Smooth muscle cell (in vitro differentiated cells): ENCODE results near the gene ZNF320. TPM values are rescaled to one million over a fixed set of nuclear protein-coding genes. Genes with fewer than 3 reads are reported as not detected.
"Not testable (repeated sequence)": the region's sequence is repeated elsewhere in the genome, so short reads cannot be mapped to it uniquely, and the experiment has no call there.

Experiments
- DNase-seq: peaks from one replicate; lab custom pipeline; 2025; ENCODE audit not compliant: unreplicated experiment; lab: John Stamatoyannopoulos, UW
- H2AFZ ChIP-seq: fragments of 200-600 bp; sonication (generic); 2 replicates; pipeline ENCODE4 v1.6.0; 2016; ENCODE audit warnings: antibody characterized with exemption, low read depth, mild to moderate bottlenecking
- H3F3A ChIP-seq: fragments of 200-600 bp; sonication (generic); 2 replicates; pipeline ENCODE4 v1.6.0; 2017; ENCODE audit warnings: antibody characterized with exemption, low read depth
- H3K27ac ChIP-seq: fragments of 200-600 bp; sonication (generic); 2 replicates; pipeline ENCODE4 v1.5.1; 2016; ENCODE audit warnings: low read depth, mild to moderate bottlenecking
- H3K27me3 ChIP-seq: fragments of 200-600 bp; sonication (generic); 2 replicates; pipeline ENCODE4 v1.6.1; 2016; ENCODE audit warnings: low read depth, mild to moderate bottlenecking
- H3K36me3 ChIP-seq: fragments of 200-600 bp; sonication (generic); 2 replicates; pipeline ENCODE4 v1.5.1; 2016; ENCODE audit warnings: low read depth
- H3K4me1 ChIP-seq: fragments of 200-600 bp; sonication (generic); 2 replicates; pipeline ENCODE4 v1.5.1; 2016; ENCODE audit warnings: low read depth
- H3K4me2 ChIP-seq: fragments of 200-600 bp; sonication (generic); 2 replicates; pipeline ENCODE4 v1.6.0; 2016; ENCODE audit warnings: mild to moderate bottlenecking
- H3K4me3 ChIP-seq: fragments of 200-600 bp; sonication (generic); 2 replicates; pipeline ENCODE4 v1.5.1; 2016; ENCODE audit warnings: mild to moderate bottlenecking
- H3K79me2 ChIP-seq: fragments of 200-600 bp; sonication (generic); 2 replicates; pipeline ENCODE4 v1.6.0; 2016; ENCODE audit warnings: low read depth, mild to moderate bottlenecking
- H3K9ac ChIP-seq: fragments of 200-600 bp; sonication (generic); 2 replicates; pipeline ENCODE4 v1.6.0; 2016; ENCODE audit warnings: low read depth
- H3K9me3 ChIP-seq: fragments of 200-600 bp; sonication (generic); replicated peaks from 2 replicates; pipeline ENCODE4 v1.5.1; 2016; ENCODE audit warnings: low read depth
- H4K20me1 ChIP-seq: fragments of 200-600 bp; sonication (generic); 2 replicates; pipeline ENCODE4 v1.6.0; 2016; ENCODE audit warnings: low read depth
- WGBS: methylation state at CpG from one replicate; pipeline ENCODE4 v1.1.7; 2016; ENCODE audit warnings: low lambda C conversion rate; 5-methylcytosine and 5-hydroxymethylcytosine counted together
- polyA plus RNA-seq: library from polyadenylated mRNA; unstranded; fragments of >200 nt; fragmentation: Nextera tagmentation; extraction: Ambion mirVana; gene quantifications from 2 replicates; pipeline ENCODE4 v1.2.1, GENCODE V29; 2016
- total RNA-seq: library from RNA; depleted of rRNA; stranded (reverse); fragments of >200 nt; gene quantifications from 2 replicates; pipeline ENCODE4 v1.2.3, GENCODE V29; 2014
- TF ChIP-seq, protein P1 (sequence below): fragments of 200-600 bp; sonication (generic); IDR thresholded peaks from 2 replicates; pipeline ENCODE4 v1.5.1; 2017; ENCODE audit warnings: borderline replicate concordance, mild to moderate bottlenecking, antibody characterized with exemption; ENCODE audit not compliant: insufficient read depth, poor library complexity, severe bottlenecking

ZNF320 gene
- total RNA-seq, result 14.7 and 16.1 TPM in 2 replicates
- polyA plus RNA-seq, result 6.2 and 8.4 TPM in 2 replicates

- 1% methylated on average over 52 of the region's 56 CpGs for WGBS
- Histone ChIP-seq H3K9ac (peak within 1 kb of the TSS; percentile 88), H3K27me3 (no peaks in the 10 kb centered on the region), H3K9me3 (no peaks in the 10 kb centered on the region), H3K4me3 (peak within 1 kb of the TSS; percentile 78), H3K79me2 (peaks cover 46% of the 10 kb centered on the region), H3K4me2 (peak within 1 kb of the TSS; percentile 99), H3K36me3 (no peaks in the 10 kb centered on the region), H3F3A (peaks cover 9% of the 10 kb centered on the region), H2AFZ (peak within 1 kb of the TSS; percentile 77), H3K27ac (peak within 1 kb of the TSS; percentile 92), H3K4me1 (peaks cover 14% of the 10 kb centered on the region), H4K20me1 (no peaks in the 10 kb centered on the region)
- TF ChIP-seq, protein P1, sequence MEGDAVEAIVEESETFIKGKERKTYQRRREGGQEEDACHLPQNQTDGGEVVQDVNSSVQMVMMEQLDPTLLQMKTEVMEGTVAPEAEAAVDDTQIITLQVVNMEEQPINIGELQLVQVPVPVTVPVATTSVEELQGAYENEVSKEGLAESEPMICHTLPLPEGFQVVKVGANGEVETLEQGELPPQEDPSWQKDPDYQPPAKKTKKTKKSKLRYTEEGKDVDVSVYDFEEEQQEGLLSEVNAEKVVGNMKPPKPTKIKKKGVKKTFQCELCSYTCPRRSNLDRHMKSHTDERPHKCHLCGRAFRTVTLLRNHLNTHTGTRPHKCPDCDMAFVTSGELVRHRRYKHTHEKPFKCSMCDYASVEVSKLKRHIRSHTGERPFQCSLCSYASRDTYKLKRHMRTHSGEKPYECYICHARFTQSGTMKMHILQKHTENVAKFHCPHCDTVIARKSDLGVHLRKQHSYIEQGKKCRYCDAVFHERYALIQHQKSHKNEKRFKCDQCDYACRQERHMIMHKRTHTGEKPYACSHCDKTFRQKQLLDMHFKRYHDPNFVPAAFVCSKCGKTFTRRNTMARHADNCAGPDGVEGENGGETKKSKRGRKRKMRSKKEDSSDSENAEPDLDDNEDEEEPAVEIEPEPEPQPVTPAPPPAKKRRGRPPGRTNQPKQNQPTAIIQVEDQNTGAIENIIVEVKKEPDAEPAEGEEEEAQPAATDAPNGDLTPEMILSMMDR, result no peak
- DNase-seq, result peak; percentile 80
Observed at GRCh38 chr19:52897138-52897935, at the start of gene ZNF320. TSS of gene ZNF320 (minus strand) at chr19:52897635. CDS start at chr19:52890255, 7,380 bp downstream.

DNA sequence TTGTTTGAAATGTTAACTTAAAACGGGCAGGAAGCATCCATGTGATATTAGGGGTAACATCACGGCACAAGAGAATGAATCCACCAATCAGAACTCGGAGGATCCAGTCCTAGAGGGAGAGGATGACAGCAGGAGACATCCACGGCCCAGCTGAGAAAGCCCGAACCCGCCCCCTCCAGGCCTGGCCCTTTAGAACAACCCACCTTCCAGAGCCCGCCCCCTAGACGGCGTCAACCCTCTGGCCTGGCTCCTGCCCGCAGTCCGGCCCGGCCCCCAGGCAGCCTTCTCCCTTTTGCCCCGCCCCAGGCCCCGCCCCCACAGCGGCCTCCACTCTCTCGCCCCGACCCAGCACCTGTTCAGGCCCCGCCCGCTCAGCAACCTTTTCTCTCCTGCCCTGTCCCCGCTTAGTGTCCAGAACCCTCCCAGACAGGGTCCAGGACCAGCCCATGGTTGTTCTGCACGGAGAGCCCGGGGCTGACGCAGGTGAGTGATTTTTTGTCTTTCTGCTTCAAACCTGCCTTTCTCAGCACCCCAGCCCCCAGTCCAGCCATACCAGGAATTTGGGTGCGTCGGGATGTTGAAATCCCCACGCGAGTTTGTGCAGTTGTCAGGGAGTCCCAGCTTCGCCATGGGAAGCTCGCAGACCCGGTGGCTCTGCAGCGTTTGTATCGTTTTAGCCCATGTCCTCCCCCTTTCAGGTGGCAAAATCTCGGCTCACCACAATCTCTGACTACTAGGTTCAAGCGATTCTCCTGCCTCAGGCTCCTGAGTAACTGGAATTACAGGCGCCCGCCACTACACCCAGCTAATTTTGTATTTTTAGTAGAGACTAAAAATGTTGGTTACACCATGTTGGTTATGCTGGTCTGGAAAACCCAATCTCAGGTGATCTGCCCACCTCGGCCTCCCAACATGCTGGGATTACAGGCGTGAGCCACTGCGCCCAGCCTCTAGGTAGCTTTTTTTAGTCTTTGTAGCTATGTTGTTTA lies 49.2 kb upstream of the ZNF320 start:
- Histone ChIP-seq H3K4me3 (peak overlapping the region; percentile 10), H3K36me3 (peaks cover 27% of the 10 kb centered on the region), H3F3A (peaks cover 27% of the 10 kb centered on the region), H3K4me2 (peak overlapping the region; percentile 22), H2AFZ (no peak overlapping the region), H3K27ac (no peak overlapping the region), H3K9me3 (peaks cover 25% of the 10 kb centered on the region), H3K79me2 (peaks cover 4% of the 10 kb centered on the region), H3K27me3 (no peaks in the 10 kb centered on the region), H3K9ac (no peak overlapping the region), H4K20me1 (no peaks in the 10 kb centered on the region), H3K4me1 (peaks cover 10% of the 10 kb centered on the region)
- TF ChIP-seq, protein P1, result no peak
- WGBS, result 54% methylated on average over 34 of the region's 39 CpGs
- no peak for DNase-seq

DNA sequence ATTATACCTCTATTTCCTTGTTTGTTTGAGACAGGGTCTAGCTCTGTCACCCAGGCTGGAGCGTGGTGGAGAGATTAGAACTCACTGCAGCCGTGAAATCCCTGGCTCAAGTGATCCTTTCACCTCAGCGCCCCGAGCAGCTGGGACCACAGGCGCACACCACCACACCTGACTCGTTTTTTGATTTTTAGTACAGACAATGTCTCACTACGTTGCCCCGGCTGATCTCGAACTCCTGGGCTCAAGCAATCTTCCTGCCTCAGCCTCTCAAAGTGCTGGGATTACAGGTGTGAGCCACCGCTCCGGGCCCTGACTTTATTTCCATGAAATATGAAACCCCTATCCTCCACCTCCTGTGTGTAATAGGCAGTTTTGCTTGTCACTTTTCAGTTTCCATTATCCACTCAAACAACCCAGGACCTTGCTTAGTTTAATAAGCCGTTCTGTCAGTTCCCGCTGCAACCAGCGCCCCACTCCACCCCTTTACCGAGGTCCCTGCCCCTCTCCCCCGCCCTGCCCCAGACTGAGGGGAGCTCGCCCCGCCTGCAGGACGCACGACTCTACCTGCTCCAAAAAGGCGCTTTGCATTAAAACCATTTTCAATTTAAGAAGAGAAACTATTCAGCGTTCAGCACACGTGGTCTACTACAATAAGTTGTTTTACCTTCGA lies 48.4 kb upstream of the ZNF320 start:
- Histone ChIP-seq H3K9ac (no peak overlapping the region), H3K27me3 (no peaks in the 10 kb centered on the region), H3K79me2 (peaks cover 13% of the 10 kb centered on the region), H4K20me1 (peaks cover 2% of the 10 kb centered on the region), H3K4me1 (peaks cover 10% of the 10 kb centered on the region), H2AFZ (no peak overlapping the region), H3K4me3 (peak overlapping the region; percentile 10), H3K4me2 (peak overlapping the region; percentile 22), H3F3A (peaks cover 27% of the 10 kb centered on the region), H3K9me3 (peaks cover 17% of the 10 kb centered on the region), H3K36me3 (peaks cover 19% of the 10 kb centered on the region), H3K27ac (peak overlapping the region; percentile 92)
- 61% methylated on average over 24 of the region's 24 CpGs for WGBS
- DNase-seq, result no peak
- TF ChIP-seq, protein P1, result no peak

DNA sequence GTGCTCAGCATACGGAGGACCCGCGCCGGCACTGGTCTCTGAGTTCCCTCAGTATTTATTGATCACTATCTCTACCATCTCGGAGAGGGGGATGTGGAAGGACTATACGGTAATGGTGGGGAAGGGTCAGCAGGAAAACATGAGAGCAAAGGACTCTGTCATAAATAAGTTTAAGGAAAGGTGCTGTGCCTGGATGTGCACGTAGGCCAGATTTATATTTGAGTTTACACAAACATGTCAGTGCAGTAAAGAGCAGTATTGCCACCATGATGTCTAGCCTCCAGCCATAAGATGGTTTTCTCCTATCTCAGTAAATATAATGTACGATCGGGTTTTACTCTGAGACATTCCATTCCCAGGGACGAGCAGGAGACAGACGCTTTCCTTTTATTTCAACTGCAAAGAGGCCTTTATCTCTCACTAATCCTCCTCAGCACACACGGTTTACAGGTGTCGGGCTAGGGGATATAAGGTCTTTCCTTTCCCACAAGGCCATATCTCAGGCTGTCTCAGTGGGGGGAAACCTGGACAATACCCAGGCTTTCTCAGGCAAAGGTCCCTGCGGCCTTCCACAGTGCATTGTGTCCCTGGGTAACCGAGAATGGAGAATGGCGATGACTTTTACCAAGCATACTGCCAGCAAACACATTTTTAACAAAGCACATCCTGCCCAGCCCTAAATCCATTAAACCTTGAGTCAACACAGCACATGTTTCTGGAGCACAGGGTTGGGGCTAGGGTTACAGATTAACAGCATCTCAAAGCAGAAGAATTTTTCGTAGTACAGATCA lies 47.5 kb upstream of the ZNF320 start:
- peaks cover 21% of the 10 kb centered on the region for H3K79me2 ChIP-seq
- not testable (repeated sequence) for DNase-seq, H2AFZ ChIP-seq, H3K36me3 ChIP-seq, H3K27me3 ChIP-seq, H4K20me1 ChIP-seq, H3K4me3 ChIP-seq, H3K9me3 ChIP-seq, H3K4me1 ChIP-seq, H3K9ac ChIP-seq
- H3K27ac ChIP-seq, result peak overlapping the region; percentile 92
- WGBS, result 49% methylated on average over 17 of the region's 17 CpGs
- H3F3A ChIP-seq, result peaks cover 27% of the 10 kb centered on the region
- peak overlapping the region; percentile 1 for H3K4me2 ChIP-seq
